HT1080 (cell line): ENCODE results near the gene CEP131. TPM values are rescaled to one million over a fixed set of nuclear protein-coding genes. Genes with fewer than 3 reads are reported as not detected.

Experiments used
- DNase-seq: peaks from one replicate; pipeline ENCODE4 v3.0.0-alpha.2; 2015; ENCODE audit warnings: low read depth
- total RNA-seq: library from RNA; depleted of rRNA; stranded (reverse); fragments of >200 nt; shearing (Covaris generic); gene quantifications from 2 replicates; pipeline ENCODE4 v1.2.3, GENCODE V29; 2014

CEP131 gene
- total RNA-seq, 1 experiment from 2014 or later = 10.4 TPM

DNA sequence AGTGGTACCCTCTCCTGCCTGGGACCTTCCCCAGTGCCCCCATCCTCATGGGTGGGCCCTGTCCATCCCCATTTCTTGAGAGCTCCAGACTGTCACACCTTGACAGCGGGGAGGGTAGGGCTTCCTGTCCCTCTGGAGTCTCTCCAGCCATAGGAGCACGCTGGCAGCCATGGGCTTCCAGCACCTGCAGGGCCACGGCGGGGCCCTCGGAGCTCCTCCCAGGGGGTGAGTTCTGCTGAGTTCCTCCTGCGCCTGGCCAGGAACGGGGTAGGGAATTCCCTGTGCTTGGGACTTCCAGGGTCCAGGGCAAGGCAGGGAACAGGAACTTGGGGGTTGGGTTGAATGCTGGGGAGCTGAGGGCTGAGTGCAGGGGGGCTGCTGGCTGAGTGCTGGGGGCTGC, 33.7 kb downstream of the CEP131 start:
- no peak for DNase-seq

- DNase-seq = no peak
These were observed 34.3 kb downstream of the CEP131 start for GRCh38 chr17:81188491-81188840.

DNA sequence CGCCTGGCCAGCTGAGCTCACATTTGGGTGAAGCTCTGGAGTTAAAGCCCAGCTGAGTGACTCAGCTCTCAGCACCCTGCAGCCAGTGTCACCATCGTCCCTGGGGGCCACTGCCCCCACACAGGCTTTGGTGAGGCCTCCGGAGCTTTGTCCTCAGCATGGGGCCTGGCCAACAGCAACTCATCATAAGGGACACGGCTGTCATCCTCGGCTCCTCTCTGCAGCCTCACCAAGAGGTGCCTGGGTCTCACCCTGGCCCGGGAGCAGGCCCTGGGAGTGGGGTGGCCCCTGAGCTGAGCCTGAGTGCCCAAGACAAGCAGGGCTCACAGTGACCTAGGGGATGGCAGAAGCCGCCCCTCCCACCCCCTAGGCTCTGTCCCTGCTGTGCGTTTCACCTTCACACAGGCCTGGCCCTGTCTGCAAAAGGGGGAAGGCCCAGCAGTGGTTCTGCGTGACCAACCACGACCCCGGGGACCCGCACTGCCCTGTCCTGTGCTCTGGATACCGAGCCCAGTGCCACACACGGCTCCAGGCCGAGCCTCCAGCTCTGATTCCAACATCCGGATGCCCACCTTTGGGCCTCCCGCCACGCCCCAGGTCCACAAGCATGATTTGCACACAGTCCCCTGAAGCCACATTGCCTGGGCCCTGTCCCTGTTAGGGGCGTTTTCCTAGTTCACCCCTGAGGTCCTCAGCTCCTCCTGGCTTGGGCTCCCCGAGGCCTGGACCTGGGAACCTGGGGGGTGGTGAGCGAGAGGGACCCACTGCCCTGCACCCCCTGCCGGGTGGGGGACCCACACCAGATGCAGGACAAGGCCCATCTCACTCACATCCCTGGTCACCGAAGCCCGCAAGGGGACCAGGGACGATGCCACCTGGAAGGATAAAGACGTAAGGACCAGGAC, 34.9 kb downstream of the CEP131 start:
- no peak for DNase-seq

- no peak for DNase-seq
These were observed 35.6 kb downstream of the CEP131 start for GRCh38 chr17:81187120-81187519.

GRCh38 chr17:81186203-81186602, 36.6 kb downstream of the CEP131 start:
- no peak for DNase-seq

DNA sequence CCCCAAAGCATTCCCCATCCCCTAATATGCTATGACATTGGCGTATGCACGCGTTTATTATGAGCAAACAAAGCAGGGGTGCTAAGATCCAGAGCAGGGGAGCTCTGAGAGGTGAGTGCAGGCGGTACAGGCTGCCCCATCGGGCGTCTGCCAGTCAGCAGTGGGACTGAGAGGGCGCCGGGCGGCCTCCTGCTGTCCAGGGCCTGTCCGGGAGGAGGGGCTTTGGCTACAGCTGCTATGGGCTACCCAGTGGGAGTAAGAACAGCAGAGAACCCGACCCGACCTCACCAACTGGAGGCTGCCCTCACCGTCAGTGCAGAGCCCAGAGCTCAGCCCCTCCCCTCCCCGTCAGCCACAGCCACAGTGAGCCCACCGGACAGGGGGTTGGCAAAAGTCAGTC, 38.2 kb downstream of the CEP131 start:
- no peak for DNase-seq

GRCh38 chr17:81183807-81184206, 39.0 kb downstream of the CEP131 start:
- no peak for DNase-seq

DNA sequence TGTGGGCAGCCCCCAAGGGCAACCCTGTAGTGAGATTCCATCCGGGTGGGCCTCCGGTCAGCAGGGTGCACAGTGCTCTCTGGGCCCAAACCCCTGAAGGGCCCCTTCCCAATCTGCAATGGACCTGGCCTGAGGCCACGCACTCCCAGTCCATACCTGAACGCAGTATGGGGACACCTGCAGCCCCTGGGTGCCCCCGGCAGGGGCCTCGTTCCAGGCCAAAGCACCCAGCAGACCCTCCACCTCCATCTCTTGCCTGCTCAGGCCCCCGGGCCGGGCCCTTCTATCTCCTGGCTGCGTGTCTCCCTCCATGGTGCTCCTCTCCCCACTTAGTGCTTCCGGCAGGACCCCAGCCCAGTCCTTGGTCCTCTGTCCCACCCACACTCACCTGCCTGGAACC, 39.4 kb downstream of the CEP131 start:
- no peak for DNase-seq

- no peak for DNase-seq
These were observed 40.2 kb downstream of the CEP131 start for GRCh38 chr17:81182596-81182995.

GRCh38 chr17:81181811-81182185, 41.0 kb downstream of the CEP131 start:
- DNase-seq = no peak

- DNase-seq = no peak
These were observed 41.6 kb downstream of the CEP131 start for GRCh38 chr17:81180836-81181810.

- DNase-seq = no peak
These were observed 42.9 kb downstream of the CEP131 start for GRCh38 chr17:81179861-81180260.

DNA sequence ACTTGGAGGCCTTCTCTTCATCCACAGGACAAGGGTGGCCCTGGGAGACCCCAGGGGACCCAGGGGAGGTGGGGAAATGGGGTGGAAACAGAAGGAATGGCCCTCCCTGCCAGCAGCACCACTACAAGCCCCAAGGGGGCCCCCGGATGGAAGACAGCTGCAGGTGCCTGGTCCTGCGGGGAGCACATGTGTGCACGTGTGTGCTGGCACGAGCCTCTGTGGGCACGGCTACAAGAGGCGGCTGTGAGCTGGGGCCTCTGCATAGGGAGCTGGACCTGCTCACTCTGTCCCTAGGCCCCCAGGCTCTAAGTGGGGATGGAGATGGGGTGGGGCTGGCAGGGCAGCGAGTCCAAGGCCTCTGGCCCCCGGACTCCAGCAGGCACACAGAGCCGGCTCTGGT, 43.5 kb downstream of the CEP131 start:
- DNase-seq = no peak

DNA sequence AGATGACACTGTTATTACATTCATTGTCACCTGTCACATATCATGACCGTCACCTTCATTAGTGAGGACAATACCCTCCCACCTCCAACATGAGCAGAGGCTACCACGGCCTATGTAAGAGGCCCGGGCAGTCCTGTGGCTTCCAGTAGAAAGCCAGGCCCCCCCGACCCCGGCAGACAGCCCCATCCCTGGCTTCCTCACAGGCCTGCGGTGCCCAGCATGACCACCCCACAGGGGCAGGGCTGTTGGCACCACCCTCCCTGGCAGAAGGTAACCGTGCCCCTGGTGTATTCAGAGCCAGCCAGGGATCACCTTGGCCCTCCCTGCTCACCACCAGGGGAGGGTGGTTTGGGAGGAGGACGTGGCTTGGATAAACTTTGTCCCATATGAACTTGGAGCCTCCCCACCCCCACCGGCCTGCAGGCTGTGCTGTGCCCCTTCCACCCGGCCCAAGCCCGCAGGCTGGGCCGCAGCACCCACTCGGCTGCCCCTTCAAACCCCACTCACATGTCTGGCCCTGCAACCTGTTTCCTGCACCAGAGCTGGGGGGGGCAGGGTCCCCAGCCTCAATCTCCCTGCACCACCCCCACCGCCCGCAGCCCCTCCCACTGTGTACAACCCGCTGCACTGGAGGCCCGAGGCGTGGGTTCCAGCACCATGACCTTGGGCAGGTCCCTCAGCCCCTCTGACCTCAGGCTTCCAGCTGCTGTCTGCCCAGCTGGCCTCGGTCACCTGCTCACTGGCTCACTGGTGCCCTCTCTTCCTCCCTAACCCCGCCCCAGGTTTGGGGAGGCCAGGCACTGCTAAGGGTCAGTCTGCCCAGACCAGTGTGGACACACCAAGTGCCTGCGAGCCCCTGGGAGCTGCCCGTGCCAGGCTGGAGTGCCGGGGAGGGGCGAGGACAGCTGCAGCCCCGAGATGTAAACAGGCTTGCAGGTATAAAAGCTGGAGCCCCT, 44.4 kb downstream of the CEP131 start:
- no peak for DNase-seq

DNA sequence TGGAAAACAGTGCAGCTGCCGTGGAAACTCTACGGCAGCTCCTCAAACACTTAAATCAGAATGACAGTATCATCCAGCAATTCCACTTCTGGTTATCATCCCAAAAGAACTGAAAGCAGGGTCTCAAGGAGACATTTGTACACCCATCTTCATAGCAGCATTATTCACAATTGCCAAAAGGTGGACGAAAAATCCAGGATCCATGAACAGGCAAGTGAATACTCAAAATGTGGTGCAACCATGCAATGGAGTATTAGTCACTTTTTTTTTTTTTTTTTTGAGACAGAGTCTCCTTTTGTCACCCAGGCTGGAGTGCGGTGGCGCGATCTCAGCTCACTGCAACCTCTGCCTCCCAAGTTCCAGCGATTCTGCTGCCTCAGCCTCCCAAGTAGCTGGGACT, 46.1 kb downstream of the CEP131 start:
- no peak for DNase-seq

GRCh38 chr17:81173762-81174155, 49.0 kb downstream of the CEP131 start:
- no peak for DNase-seq

DNA sequence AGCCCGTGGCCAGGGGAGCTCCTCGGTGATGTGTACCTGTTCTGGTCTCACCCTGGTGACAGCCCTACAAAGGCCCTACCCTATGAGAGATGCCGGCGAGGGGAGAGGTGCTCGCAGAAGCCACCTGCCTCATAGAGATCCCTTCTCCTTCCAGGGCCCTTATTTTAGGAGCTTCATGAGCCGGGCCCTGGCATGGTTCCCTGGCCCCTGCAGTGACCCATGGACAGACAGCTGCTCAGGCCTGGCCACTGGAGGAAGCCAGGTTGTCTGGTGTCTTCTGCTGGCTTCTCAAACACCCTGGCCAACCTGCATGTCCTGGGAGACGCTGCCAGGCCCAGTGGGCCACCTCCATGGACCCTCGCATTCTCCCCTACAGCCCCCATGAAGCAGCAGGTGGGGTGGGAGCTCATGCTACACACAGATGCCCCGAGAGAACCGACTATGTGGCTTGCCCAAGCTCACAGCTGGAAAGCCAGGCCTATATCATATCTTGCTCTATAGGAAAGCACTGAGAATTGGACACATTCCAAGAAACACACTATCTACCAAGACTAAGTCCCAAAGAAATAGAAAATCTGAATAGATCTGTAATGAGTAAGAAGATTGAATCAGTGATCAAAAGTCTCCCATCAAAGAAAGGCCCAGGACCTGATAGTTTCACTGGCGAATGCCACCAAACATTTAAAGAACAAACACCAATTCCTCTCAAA, 49.6 kb downstream of the CEP131 start:
- DNase-seq = no peak

DNA sequence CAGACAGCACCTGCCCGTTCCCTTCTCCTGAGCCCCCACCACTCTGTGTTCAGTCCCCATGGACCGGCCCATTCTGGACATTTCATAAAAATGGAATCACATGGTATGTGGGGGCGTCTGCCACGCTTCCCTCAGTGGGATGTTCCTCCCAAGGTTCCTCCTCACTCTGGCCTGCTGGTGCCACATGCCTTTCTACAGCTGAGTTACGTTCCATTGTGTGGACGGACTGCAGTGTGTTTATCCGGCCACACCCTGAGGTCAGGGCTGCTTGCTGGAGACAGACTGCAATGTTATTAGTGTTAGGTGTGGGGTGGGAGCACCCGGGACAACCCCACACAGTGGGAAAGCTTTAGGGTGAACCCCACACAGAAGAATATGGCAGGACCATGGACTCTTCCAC, 50.8 kb downstream of the CEP131 start:
- no peak for DNase-seq

- DNase-seq = no peak
These were observed 51.9 kb downstream of the CEP131 start for GRCh38 chr17:81170727-81171494.

DNA sequence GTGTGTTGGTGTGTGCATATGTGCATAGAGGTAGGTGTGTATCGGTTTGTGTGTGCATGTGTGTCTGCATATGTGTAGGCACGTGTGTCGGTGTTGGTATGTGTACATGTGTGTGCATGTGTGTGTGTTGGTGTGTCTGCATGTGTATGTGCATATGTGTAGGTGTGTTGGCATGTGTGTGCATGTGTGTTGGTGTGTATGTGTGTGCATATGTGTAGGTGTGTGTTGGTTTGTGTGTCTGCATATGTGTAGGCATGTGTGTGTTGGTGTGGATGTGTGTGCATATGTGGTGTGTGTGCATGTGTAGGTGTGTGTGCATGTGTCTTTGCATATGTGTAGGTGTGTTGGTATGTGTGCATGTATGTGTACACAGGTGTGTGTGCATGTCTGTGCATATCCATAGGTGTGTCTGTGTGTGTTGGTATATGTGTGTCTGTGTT, 52.9 kb downstream of the CEP131 start:
- no peak for DNase-seq
